HepG2 (cell line): ENCODE measurements around the gene NR1H2. TPM values are rescaled to one million over a fixed set of nuclear protein-coding genes. Genes with fewer than 3 reads are reported as not detected.

Source experiments
- ATAC-seq: fragments of 200-7000 bp; cut with Tn5 transposase; 3 replicates; pipeline ENCODE4 v1.9.1; 2020; ENCODE audit warnings: mild to moderate bottlenecking, moderate library complexity
- BruUV-seq: library from RNA; stranded (reverse); fragments of 400-500 nt; replicated peaks from 2 replicates; lab custom pipeline; 2021; lab: Mats Ljungman, UMichigan
- CTCF ChIA-PET: fragments of 300-600 bp; formaldehyde crosslinking; extraction: SDS; loops from one replicate; lab custom pipeline; 2021; ENCODE audit warnings: low total read pairs, inconsistent platforms, low intra/inter-chr PET ratio; lab: Yijun Ruan, JAX
- POLR2A ChIA-PET: fragments of 350-600 bp; sonication (Branson Sonifier 250); formaldehyde crosslinking; loops from one replicate; lab custom pipeline; 2020; ENCODE audit warnings: antibody characterized with exemption, inconsistent platforms; lab: Yijun Ruan, JAX
- DNase-seq: peaks from one replicate; pipeline ENCODE4 v3.0.0-alpha.2; 2015; ENCODE audit warnings: low spot score
- FAIRE-seq: peaks from 3 replicates; lab custom pipeline; 2011; peaks lifted over from hg19 to GRCh38; lab: Jason Lieb, UNC
- H2AFZ ChIP-seq: one replicate; pipeline ENCODE4 v1.6.1; 2011; ENCODE audit warnings: low read length, inconsistent platforms
- H3K27ac ChIP-seq: fragments of 300-600 bp; 3 replicates; pipeline ENCODE4 v1.8.0; 2011; ENCODE audit warnings: mixed run types, mild to moderate bottlenecking, mixed read lengths, low read length, inconsistent platforms; ENCODE audit not compliant: insufficient read depth; ENCODE audit errors: extremely low read length
- H3K27me3 ChIP-seq, 2 experiments: fragments of 200-600 bp in 1 of 2; 2 replicates in 1 of 2; 3 replicates in 1 of 2; pipeline versions ENCODE4 v1.6.0 to v1.8.0; 2011; ENCODE audit warnings: low read length in 2 of 2, mild to moderate bottlenecking in 2 of 2, moderate library complexity in 2 of 2, inconsistent platforms in 1 of 2; ENCODE audit not compliant: insufficient read depth in 2 of 2, control insufficient read depth in 1 of 2
- H3K36me3 ChIP-seq, 2 experiments: fragments of 200-600 bp in 1 of 2; replicated peaks in 1 of 2; 2 replicates in 1 of 2; 3 replicates in 1 of 2; pipeline versions ENCODE4 v1.5.1 to v1.8.0; 2011; ENCODE audit warnings: low read length in 2 of 2, inconsistent platforms in 1 of 2; ENCODE audit not compliant: insufficient read depth in 2 of 2, control insufficient read depth in 1 of 2
- H3K4me1 ChIP-seq: 2 replicates; pipeline ENCODE4 v1.5.1; 2012; ENCODE audit warnings: low read length, inconsistent platforms; ENCODE audit not compliant: insufficient read depth
- H3K4me2 ChIP-seq: 2 replicates; pipeline ENCODE4 v1.6.0; 2011; ENCODE audit warnings: low read depth, low read length, inconsistent platforms
- H3K4me3 ChIP-seq, 3 experiments: fragments of 200-600 bp in 1 of 3; sonication (generic), shearing (Covaris generic) in 1 of 3; replicated peaks in 1 of 3; 2 replicates each; pipeline ENCODE4 v1.5.1; 2011 to 2016; ENCODE audit warnings: low read length in 3 of 3, inconsistent platforms in 2 of 3, low read depth in 2 of 3, mild to moderate bottlenecking in 2 of 3, control low read depth in 1 of 3, mixed read lengths in 1 of 3; ENCODE audit not compliant: insufficient read depth in 1 of 3
- H3K79me2 ChIP-seq: one replicate; pipeline ENCODE4 v1.6.1; 2011; ENCODE audit warnings: low read length, inconsistent platforms; ENCODE audit not compliant: insufficient read depth
- H3K9ac ChIP-seq: 2 replicates; pipeline ENCODE4 v1.6.0; 2011; ENCODE audit warnings: mild to moderate bottlenecking, low read depth, low read length, inconsistent platforms; ENCODE audit not compliant: insufficient read depth
- H3K9me3 ChIP-seq: 2 replicates; pipeline ENCODE4 v1.5.1; 2012; ENCODE audit warnings: mild to moderate bottlenecking, low read length
- H4K20me1 ChIP-seq: 2 replicates; pipeline ENCODE4 v1.6.0; 2011; ENCODE audit warnings: inconsistent platforms, mild to moderate bottlenecking, low read length, moderate library complexity; ENCODE audit not compliant: insufficient read depth
- ARID2 ChIP-seq: sonication (generic); formaldehyde crosslinking; IDR thresholded peaks from 2 replicates; pipeline ENCODE4 v1.8.1; 2022; ENCODE audit warnings: mild to moderate bottlenecking, missing genetic modification reagents, borderline replicate concordance
- CBX1 ChIP-seq: IDR thresholded peaks from one replicate; pipeline ENCODE4 v1.6.1; 2016; ENCODE audit warnings: antibody characterized with exemption, low read depth
- CTCF ChIP-seq: sonication (generic); formaldehyde crosslinking; IDR thresholded peaks from 2 replicates; pipeline ENCODE4 v1.5.0; 2020; ENCODE audit warnings: mild to moderate bottlenecking, missing genetic modification reagents, moderate library complexity
- ESRRA ChIP-seq: sonication (generic); formaldehyde crosslinking; IDR thresholded peaks from 2 replicates; pipeline ENCODE4 v1.5.1; 2020; ENCODE audit warnings: mild to moderate bottlenecking, low read depth, missing genetic modification reagents
- GATAD1 ChIP-seq: IDR thresholded peaks from 2 replicates; pipeline ENCODE4 v1.6.1; 2016; ENCODE audit warnings: missing genetic modification reagents, missing compliant biosample characterization
- HNRNPLL ChIP-seq: fragments of 200-400 bp; formaldehyde crosslinking; IDR thresholded peaks from 2 replicates; pipeline ENCODE4 v1.6.1; 2017; ENCODE audit warnings: mild to moderate bottlenecking, low read depth, low read length; ENCODE audit not compliant: poor library complexity, severe bottlenecking
- MXI1 ChIP-seq: IDR thresholded peaks from 3 replicates; pipeline ENCODE4 v1.6.1; 2012; ENCODE audit warnings: low read depth, low read length, inconsistent platforms, borderline replicate concordance
- RARA ChIP-seq: IDR thresholded peaks from 2 replicates; pipeline ENCODE4 v1.6.1; 2016; ENCODE audit warnings: missing genetic modification reagents, missing compliant biosample characterization
- SIN3A ChIP-seq: IDR thresholded peaks from 2 replicates; pipeline ENCODE4 v1.6.1; 2011; ENCODE audit warnings: low read depth, mild to moderate bottlenecking, control low read depth, low read length, borderline replicate concordance
- STAG1 ChIP-seq: sonication (generic); formaldehyde crosslinking; IDR thresholded peaks from 2 replicates; pipeline ENCODE4 v1.4.0; 2020; ENCODE audit warnings: missing genetic modification reagents
- ZC3H13 ChIP-seq: sonication (generic); formaldehyde crosslinking; IDR thresholded peaks from 2 replicates; pipeline ENCODE4 v1.8.1; 2023; ENCODE audit warnings: mild to moderate bottlenecking, missing genetic modification reagents, moderate library complexity
- ZNF138 ChIP-seq: sonication (generic); formaldehyde crosslinking; IDR thresholded peaks from 2 replicates; pipeline ENCODE4 v1.5.0; 2020; ENCODE audit warnings: mild to moderate bottlenecking, low read depth, missing genetic modification reagents
- ZNF503 ChIP-seq: sonication (generic); formaldehyde crosslinking; IDR thresholded peaks from 2 replicates; pipeline ENCODE4 v1.4.0; 2020; ENCODE audit warnings: missing genetic modification reagents
- ZNF550 ChIP-seq: sonication (generic); formaldehyde crosslinking; IDR thresholded peaks from 2 replicates; pipeline ENCODE4 v1.4.0; 2020; ENCODE audit warnings: mild to moderate bottlenecking, missing genetic modification reagents, borderline replicate concordance
- WGBS: methylation state at CpG from one replicate; pipeline ENCODE4 v1.1.6; 2017; ENCODE audit warnings: low lambda C conversion rate; 5-methylcytosine and 5-hydroxymethylcytosine counted together
- in situ Hi-C: cut with HindIII; loops from 2 replicates; pipeline ENCODE4 v1.10.0; 2017; ENCODE audit warnings: low pct_unique_long_range_greater_than_20kb; ENCODE audit not compliant: extremely low pct_ligation_motif_present
- intact Hi-C: fragments of 100-400 bp; cut with micrococcal nuclease; formaldehyde crosslinking; loops from one replicate; pipeline ENCODE4 v1.10.0; 2022; ENCODE audit not compliant: unreplicated experiment
- polyA plus RNA-seq, 8 experiments: library from polyadenylated mRNA; depleted of rRNA in 3 of 8; stranded (reverse) in 7 of 8; unstranded in 1 of 8; fragments of >200 nt; fragmentation: Illumina TruSeq in 4 of 8; extraction: Trizol in 4 of 8; gene quantifications; 2 replicates each; pipeline versions ENCODE4 v1.2.1 to v1.2.3, GENCODE V29; 2011 to 2016; ENCODE audit warnings: low read depth in 4 of 8, missing spikeins in 1 of 8, mixed read lengths in 1 of 8; ENCODE audit not compliant: insufficient read depth in 1 of 8
- total RNA-seq, 5 experiments: library from RNA; depleted of rRNA; stranded (reverse); fragments of >200 nt; fragmentation: Illumina TruSeq; extraction: Trizol; gene quantifications; 2 replicates each; pipeline ENCODE4 v1.2.3, GENCODE V29; 2016; ENCODE audit warnings: low read depth in 1 of 5
- TF ChIP-seq, protein P1 (sequence below): sonication (generic); formaldehyde crosslinking; IDR thresholded peaks from 2 replicates; pipeline ENCODE4 v1.4.0; 2020; ENCODE audit warnings: mild to moderate bottlenecking, missing genetic modification reagents, borderline replicate concordance

Gene NR1H2
- total and polyA plus RNA-seq, 2 of the 13 experiments (the other 11 are each of a cell fraction or from before 2014, with no cell fraction given): 10.3 to 13.5 TPM

DNA sequence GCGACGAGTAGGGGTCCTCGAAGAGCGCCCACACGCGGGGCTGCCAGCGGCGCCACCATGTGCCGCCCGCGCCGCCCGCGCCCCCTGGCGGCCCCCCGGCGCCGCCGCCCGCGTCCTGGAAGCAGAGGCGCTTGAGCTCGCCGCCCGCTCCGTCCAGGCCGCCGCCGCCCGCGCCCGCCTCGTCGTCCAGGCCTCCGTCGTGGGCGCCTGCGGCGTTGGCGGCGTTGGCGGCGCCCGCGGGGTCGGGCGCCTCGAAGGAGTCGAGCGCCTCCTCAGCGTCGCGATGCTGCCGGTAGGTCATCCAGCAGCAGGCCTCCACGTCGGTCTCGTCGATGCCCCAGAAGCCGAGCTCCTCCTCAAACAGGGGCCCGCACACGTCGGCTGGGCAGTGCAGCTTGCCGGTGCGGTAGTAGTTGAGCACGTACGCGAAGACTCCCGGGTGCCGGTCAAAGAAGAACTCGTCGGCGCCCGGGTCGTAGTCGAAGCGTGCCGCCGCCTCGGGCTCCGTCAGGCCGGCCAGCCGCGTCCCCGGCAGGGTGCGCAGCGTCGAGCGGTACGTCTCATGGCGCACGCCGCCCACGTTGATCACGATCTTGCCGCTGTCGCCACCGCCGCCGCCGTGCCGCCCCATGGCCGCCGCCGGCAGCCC, 47.9 kb upstream of the NR1H2 start (continued):
- TF ChIP-seq CBX1: no peak

DNA sequence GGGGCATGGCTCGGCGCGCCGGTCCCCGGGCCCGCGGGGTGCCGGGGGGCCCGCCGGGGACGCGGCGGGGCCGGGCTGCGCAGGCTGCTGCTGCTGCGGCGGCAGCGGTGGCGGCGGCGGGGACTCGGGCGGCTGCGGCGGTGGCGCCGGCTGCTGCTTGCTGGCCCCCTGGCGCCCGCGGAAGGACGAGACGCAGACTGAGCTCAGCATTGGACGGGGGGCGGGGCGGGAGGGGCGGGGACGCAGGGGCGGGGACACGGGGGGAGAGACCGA, 47.4 kb upstream of the NR1H2 start:
- Histone ChIP-seq H2AFZ (no peak overlapping the region), H3K36me3 (no peaks in the 10 kb centered on the region; a peak in 1 of 5 replicates), H3K27ac (no peak overlapping the region), H3K4me2 (peak overlapping the region; percentile 85; the same call in 1 of the 2 replicates), H3K4me1 (peaks cover 63% of the 10 kb centered on the region), H3K4me3 (peak overlapping the region in 2 of 3 experiments; percentile 63 to 75; a peak in 3 of 6 replicates), H4K20me1 (peaks cover 7% of the 10 kb centered on the region; the same call in 1 of the 2 replicates), H3K27me3 (no peaks in the 10 kb centered on the region), H3K9ac (no peak overlapping the region; the same call in 1 of the 2 replicates), H3K79me2 (no peaks in the 10 kb centered on the region), H3K9me3 (no peaks in the 10 kb centered on the region)
- FAIRE-seq (no peak), DNase-seq (no peak), ATAC-seq (peak; percentile 4)
- 4% methylated on average over 11 of the region's 40 CpGs for WGBS
- BruUV-seq: no TSS peak
- ChIA-PET POLR2A (interaction anchor here (0.6 to 1.7 kb wide), 18 partner anchors 9 to 476 kb away, joined by 3 to 10 read pairs (median 4); partner anchors contain the start of genes NR1H2 and POLD1), CTCF (no interaction called here)
- intact Hi-C loops: loop anchor here (5.0 kb wide), 1 partner anchor 67 kb away; no protein-coding TSS in a partner anchor
- in situ Hi-C loops: loop anchor here (5.0 kb wide), 1 partner anchor 67 kb away; no protein-coding TSS in a partner anchor
- TF ChIP-seq STAG1 (CRISPR knock-in tag) (peak; percentile 11; the same call in 1 of the 2 replicates), ESRRA (CRISPR knock-in tag) (no peak), CTCF (CRISPR knock-in tag) (peak; percentile 27; the same call in 1 of the 2 replicates), ZNF550 (no peak), ZC3H13 (CRISPR knock-in tag) (no peak), ZNF503 (CRISPR knock-in tag) (no peak), HNRNPLL (peak; percentile 59), ARID2 (CRISPR knock-in tag) (no peak), ZNF138 (CRISPR knock-in tag) (no peak), SIN3A (no peak; the same call in 1 of the 2 replicates), MXI1 (0 out of 3 replicates have a peak, but pooled peaks have one; percentile 25), RARA (CRISPR knock-in tag) (no peak), GATAD1 (no peak)
- TF ChIP-seq, protein P1, sequence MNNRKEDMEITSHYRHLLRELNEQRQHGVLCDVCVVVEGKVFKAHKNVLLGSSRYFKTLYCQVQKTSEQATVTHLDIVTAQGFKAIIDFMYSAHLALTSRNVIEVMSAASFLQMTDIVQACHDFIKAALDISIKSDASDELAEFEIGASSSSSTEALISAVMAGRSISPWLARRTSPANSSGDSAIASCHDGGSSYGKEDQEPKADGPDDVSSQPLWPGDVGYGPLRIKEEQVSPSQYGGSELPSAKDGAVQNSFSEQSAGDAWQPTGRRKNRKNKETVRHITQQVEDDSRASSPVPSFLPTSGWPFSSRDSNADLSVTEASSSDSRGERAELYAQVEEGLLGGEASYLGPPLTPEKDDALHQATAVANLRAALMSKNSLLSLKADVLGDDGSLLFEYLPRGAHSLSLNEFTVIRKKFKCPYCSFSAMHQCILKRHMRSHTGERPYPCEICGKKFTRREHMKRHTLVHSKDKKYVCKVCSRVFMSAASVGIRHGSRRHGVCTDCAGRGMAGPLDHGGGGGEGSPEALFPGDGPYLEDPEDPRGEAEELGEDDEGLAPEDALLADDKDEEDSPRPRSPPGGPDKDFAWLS (CRISPR knock-in tag): no peak
